Cardiac muscle cell (in vitro differentiated cells and primary cell): Measurements from ENCODE around the gene PRKCA. TPM values are rescaled to one million over a fixed set of nuclear protein-coding genes. Genes with fewer than 3 reads are reported as not detected.

Source experiments
- DNase-seq, 2 donors: peaks; one replicate each; pipeline versions ENCODE4 v3.0.0 to v3.0.0-alpha.2; 2010 to 2017; ENCODE audit warnings: low read depth in 1 of 2, low spot score in 1 of 2
- H3K27ac ChIP-seq: fragments of 200-600 bp; sonication (generic); 2 replicates; pipeline ENCODE4 v1.5.1; 2016
- H3K27me3 ChIP-seq: fragments of 200-600 bp; sonication (generic); 2 replicates; pipeline ENCODE4 v1.6.0; 2016; ENCODE audit warnings: control low read depth
- H3K36me3 ChIP-seq: fragments of 200-600 bp; sonication (generic); 2 replicates; pipeline ENCODE4 v1.5.1; 2016; ENCODE audit warnings: control low read depth
- H3K4me1 ChIP-seq: fragments of 200-600 bp; sonication (generic); 2 replicates; pipeline ENCODE4 v1.8.1; 2017; ENCODE audit warnings: low read depth, mild to moderate bottlenecking, mixed run types
- H3K4me3 ChIP-seq: fragments of 200-600 bp; sonication (generic); 2 replicates; pipeline ENCODE4 v1.5.1; 2016; ENCODE audit warnings: mild to moderate bottlenecking
- H3K9me3 ChIP-seq: fragments of 200-600 bp; sonication (generic); 2 replicates; pipeline ENCODE4 v1.5.1; 2017; ENCODE audit warnings: low read depth, mild to moderate bottlenecking, control low read depth
- polyA plus RNA-seq: library from polyadenylated mRNA; unstranded; fragments of >200 nt; fragmentation: Nextera tagmentation; extraction: Ambion mirVana; gene quantifications from 2 replicates; pipeline ENCODE4 v1.2.1, GENCODE V29; 2016
- total RNA-seq: library from RNA; depleted of rRNA; stranded (reverse); fragments of >200 nt; gene quantifications from 2 replicates; pipeline ENCODE4 v1.2.3, GENCODE V29; 2016
- TF ChIP-seq, protein P1 (sequence below): IDR thresholded peaks from 2 replicates; pipeline ENCODE4 v1.5.1; 2012; ENCODE audit warnings: low read depth, mild to moderate bottlenecking, low read length

PRKCA gene
- total and polyA plus RNA-seq, 2 experiments from 2014 or later: 3.1 to 10.3 TPM

DNA sequence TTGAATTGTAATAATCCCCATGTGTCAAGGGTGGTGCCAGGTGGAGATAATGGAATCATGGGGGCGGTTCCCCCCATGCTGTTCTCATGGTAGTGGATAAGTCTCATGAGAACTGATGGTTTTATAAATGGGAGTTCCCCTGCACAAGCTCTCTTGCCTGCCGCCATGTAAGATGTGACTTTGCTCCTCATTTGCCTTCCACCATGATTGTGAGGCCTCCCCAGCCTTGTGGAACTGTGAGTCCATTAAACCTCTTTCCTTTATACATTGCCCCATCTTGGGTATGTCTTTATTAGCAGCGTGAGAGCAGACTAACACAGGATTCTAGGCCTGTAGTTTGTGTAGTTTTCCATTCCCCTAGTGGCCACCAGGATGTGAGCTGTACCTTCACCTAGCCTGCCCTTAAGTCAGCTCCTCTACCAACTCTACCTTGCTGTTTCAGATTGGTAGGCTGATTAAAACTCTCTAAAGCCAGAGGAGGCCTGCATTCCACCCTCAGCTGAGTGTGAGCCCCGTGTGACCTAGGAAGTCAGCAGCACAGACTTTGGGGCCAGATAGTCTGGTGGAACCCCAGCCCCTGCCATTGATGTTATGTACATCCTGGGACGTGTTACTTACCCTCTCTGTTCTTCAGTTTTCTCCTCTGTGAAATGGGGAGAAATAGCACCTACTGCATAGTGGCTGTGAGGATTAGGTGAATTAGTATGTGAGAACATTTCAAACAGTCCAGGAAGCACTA lies 280.1 kb downstream of the PRKCA start:
- no peaks in the 10 kb centered on the region for H3K36me3 ChIP-seq
- H3K4me3 ChIP-seq: no peak overlapping the region
- TF ChIP-seq, protein P1, sequence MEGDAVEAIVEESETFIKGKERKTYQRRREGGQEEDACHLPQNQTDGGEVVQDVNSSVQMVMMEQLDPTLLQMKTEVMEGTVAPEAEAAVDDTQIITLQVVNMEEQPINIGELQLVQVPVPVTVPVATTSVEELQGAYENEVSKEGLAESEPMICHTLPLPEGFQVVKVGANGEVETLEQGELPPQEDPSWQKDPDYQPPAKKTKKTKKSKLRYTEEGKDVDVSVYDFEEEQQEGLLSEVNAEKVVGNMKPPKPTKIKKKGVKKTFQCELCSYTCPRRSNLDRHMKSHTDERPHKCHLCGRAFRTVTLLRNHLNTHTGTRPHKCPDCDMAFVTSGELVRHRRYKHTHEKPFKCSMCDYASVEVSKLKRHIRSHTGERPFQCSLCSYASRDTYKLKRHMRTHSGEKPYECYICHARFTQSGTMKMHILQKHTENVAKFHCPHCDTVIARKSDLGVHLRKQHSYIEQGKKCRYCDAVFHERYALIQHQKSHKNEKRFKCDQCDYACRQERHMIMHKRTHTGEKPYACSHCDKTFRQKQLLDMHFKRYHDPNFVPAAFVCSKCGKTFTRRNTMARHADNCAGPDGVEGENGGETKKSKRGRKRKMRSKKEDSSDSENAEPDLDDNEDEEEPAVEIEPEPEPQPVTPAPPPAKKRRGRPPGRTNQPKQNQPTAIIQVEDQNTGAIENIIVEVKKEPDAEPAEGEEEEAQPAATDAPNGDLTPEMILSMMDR: no peak
- no peaks in the 10 kb centered on the region for H3K9me3 ChIP-seq
- no peak overlapping the region for H3K27ac ChIP-seq
- no peaks in the 10 kb centered on the region for H3K27me3 ChIP-seq
- H3K4me1 ChIP-seq: peaks cover 26% of the 10 kb centered on the region
- DNase-seq: no peak

DNA sequence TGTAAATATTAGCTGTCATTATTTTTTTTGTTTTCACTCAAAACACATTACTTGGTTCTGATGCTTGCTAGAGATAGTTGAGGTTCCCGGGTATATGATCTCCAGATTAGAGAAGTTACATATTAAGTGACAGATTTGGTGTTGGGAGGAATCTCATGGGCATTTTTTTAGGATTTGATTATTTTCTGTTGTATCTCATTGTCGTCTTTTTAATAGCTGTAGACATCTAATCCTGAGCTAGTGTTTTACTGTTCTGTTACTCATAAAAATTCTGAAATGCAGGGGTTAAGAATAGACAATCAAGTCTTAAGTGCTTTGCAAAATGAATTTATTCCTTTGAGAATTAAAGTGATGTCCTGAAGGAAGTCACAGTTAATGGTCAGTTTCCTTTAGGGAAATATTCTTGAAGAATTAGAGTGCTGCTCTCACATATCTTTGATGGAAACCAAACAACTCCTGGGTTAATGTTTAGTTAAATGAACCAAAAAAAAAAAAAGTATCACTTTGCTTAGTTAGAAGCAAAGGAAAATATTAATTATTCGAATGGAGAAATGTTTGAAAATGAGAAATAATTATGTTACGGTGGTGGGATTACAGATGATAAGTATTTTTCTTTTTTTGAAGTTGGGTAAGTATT lies 280.8 kb downstream of the PRKCA start:
- H3K4me3 ChIP-seq: no peak overlapping the region
- H3K9me3 ChIP-seq: no peaks in the 10 kb centered on the region
- TF ChIP-seq, protein P1: no peak
- H3K27ac ChIP-seq: no peak overlapping the region
- H3K36me3 ChIP-seq: no peaks in the 10 kb centered on the region
- no peak for DNase-seq
- peaks cover 26% of the 10 kb centered on the region for H3K4me1 ChIP-seq
- no peaks in the 10 kb centered on the region for H3K27me3 ChIP-seq

DNA sequence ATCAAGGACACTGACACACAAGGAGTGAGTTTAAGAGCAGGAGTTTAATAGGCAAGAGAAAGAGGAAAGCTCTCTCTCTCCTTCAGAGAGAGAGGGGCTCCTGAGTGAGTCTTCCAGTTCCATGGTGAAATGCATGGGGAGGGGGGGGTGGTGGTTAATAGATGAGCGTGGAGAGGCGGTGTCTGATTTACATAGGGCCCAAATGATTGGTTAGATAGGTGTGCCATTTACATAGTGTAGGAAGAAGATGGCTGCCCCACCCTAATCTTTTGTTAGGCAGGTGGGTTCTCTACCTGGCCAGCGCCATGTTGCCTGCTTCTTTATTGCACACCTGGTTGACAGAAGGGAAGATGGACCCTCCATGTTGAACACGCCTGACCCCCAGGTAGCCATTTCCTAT lies 282.5 kb downstream of the PRKCA start:
- H3K9me3 ChIP-seq: no peaks in the 10 kb centered on the region
- DNase-seq: no peak
- no peaks in the 10 kb centered on the region for H3K36me3 ChIP-seq
- TF ChIP-seq, protein P1: no peak
- peaks cover 12% of the 10 kb centered on the region for H3K4me1 ChIP-seq
- no peaks in the 10 kb centered on the region for H3K27me3 ChIP-seq
- no peak overlapping the region for H3K4me3 ChIP-seq
- H3K27ac ChIP-seq: no peak overlapping the region

DNA sequence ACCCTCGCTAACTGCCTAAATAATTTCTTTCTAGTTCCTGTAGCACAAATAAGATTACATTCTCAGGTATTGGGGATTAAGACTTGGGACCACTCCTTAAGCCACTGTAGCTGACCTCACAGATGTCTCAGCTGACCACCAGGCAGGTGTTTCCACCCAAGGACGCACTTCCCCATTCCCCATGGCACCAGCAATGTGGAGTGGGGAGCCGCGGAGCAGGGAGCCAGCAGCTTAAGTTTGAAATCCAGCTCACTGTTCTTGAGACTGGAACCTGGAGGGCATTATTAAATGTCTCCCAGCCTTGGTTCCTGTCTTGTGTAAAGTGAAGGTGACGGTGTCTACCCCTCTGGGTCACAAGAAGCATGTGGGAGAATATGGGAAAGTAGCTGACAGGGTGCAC lies 283.1 kb downstream of the PRKCA start:
- Histone ChIP-seq H3K27me3 (no peaks in the 10 kb centered on the region), H3K4me3 (no peak overlapping the region), H3K4me1 (peaks cover 6% of the 10 kb centered on the region), H3K9me3 (no peaks in the 10 kb centered on the region), H3K36me3 (no peaks in the 10 kb centered on the region), H3K27ac (no peak overlapping the region)
- TF ChIP-seq, protein P1: no peak
- no peak for DNase-seq

DNA sequence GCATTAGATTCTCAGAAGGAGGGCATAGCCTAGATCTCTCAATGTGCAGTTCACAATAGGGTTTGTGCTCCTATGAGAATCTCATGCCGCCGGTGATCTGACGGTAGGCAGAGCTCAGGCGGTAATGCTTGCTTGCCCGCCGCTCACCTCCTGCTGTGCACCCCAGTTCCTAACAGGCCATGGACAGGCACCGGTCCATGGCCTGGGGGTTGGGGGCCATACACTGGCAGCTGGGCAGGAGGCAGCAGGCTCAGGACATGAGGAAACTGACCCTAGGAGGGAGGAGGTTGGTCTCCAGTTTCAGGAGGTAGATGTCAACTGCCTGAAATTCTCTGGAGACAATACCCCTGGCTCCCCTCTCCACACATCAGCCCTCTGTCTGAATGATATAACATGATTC lies 287.5 kb downstream of the PRKCA start:
- Histone ChIP-seq H3K9me3 (no peaks in the 10 kb centered on the region), H3K27ac (no peak overlapping the region), H3K4me1 (no peaks in the 10 kb centered on the region), H3K27me3 (no peaks in the 10 kb centered on the region), H3K36me3 (no peaks in the 10 kb centered on the region), H3K4me3 (no peak overlapping the region)
- TF ChIP-seq, protein P1: no peak
- no peak for DNase-seq
